HepG2 (cell line): ENCODE results near the gene AKR7A2. TPM values are rescaled to one million over a fixed set of nuclear protein-coding genes. Genes with fewer than 3 reads are reported as not detected.

Experiments used
- ARNT2 ChIP-seq: sonication (generic); formaldehyde crosslinking; IDR thresholded peaks from 2 replicates; pipeline ENCODE4 v1.8.0; 2022; ENCODE audit warnings: mild to moderate bottlenecking, low read depth, missing genetic modification reagents, moderate library complexity
- EP300 ChIP-seq, 3 experiments: sonication (generic) in 1 of 3; formaldehyde crosslinking in 1 of 3; IDR thresholded peaks; 2 replicates each; pipeline versions ENCODE4 v1.5.1 to v1.6.1; 2011 to 2020; ENCODE audit warnings: low read depth in 2 of 3, low read length in 2 of 3, borderline replicate concordance in 1 of 3, improper control_type of control experiment in 1 of 3, mild to moderate bottlenecking in 1 of 3, missing genetic modification reagents in 1 of 3, moderate library complexity in 1 of 3
- KMT2A ChIP-seq: sonication (generic); formaldehyde crosslinking; IDR thresholded peaks from 2 replicates; pipeline ENCODE4 v1.4.0; 2020; ENCODE audit warnings: missing genetic modification reagents
- MEIS1 ChIP-seq: sonication (generic); formaldehyde crosslinking; IDR thresholded peaks from 2 replicates; pipeline ENCODE4 v1.9.0; 2021; ENCODE audit warnings: mild to moderate bottlenecking, missing genetic modification reagents, moderate library complexity, borderline replicate concordance
- NR2F1 ChIP-seq, 2 experiments: fragments of 450-650 bp in 1 of 2; formaldehyde crosslinking in 1 of 2; IDR thresholded peaks; 2 replicates each; pipeline versions ENCODE4 v1.5.0 to v1.6.1; 2016 to 2020; ENCODE audit warnings: mild to moderate bottlenecking in 1 of 2, missing compliant biosample characterization in 1 of 2, missing genetic modification reagents in 1 of 2, moderate library complexity in 1 of 2
- PAX8 ChIP-seq: sonication (generic); formaldehyde crosslinking; IDR thresholded peaks from 2 replicates; pipeline ENCODE4 v1.8.0; 2022; ENCODE audit warnings: mild to moderate bottlenecking, missing genetic modification reagents, borderline replicate concordance
- RBM22 ChIP-seq: fragments of 200-400 bp; formaldehyde crosslinking; optimal IDR thresholded peaks from 2 replicates; pipeline ENCODE3; 2017; ENCODE audit warnings: mild to moderate bottlenecking, low read length, moderate library complexity
- RNF2 ChIP-seq: fragments of 450-650 bp; conservative IDR thresholded peaks from 2 replicates; pipeline ENCODE4 v1.6.1; 2016; ENCODE audit warnings: low read depth
- SRF ChIP-seq: IDR thresholded peaks from 2 replicates; pipeline ENCODE4 v1.6.1; 2011; ENCODE audit warnings: mild to moderate bottlenecking, low read depth, low read length, moderate library complexity
- ZFP90 ChIP-seq: sonication (generic); formaldehyde crosslinking; IDR thresholded peaks from 2 replicates; pipeline ENCODE4 v1.8.0; 2022; ENCODE audit warnings: missing genetic modification reagents, mild to moderate bottlenecking, inconsistent platforms, borderline replicate concordance
- ZIK1 ChIP-seq: sonication (generic); formaldehyde crosslinking; IDR thresholded peaks from 2 replicates; pipeline ENCODE4 v1.5.0; 2020; ENCODE audit warnings: mild to moderate bottlenecking, low read depth, missing genetic modification reagents, borderline replicate concordance
- ZNF274 ChIP-seq: sonication (generic); formaldehyde crosslinking; IDR thresholded peaks from 2 replicates; pipeline ENCODE4 v1.5.1; 2020; ENCODE audit warnings: mild to moderate bottlenecking, missing genetic modification reagents
- ZNF331 ChIP-seq: sonication (generic); formaldehyde crosslinking; IDR thresholded peaks from 2 replicates; pipeline ENCODE4 v1.4.0; 2020; ENCODE audit warnings: missing genetic modification reagents
- ZNF589 ChIP-seq: sonication (generic); formaldehyde crosslinking; conservative IDR thresholded peaks from 2 replicates; pipeline ENCODE4 v1.8.0; 2022; ENCODE audit warnings: mild to moderate bottlenecking, moderate library complexity, missing genetic modification reagents
- ZNF724P ChIP-seq: sonication (generic); formaldehyde crosslinking; IDR thresholded peaks from 2 replicates; pipeline ENCODE4 v1.8.0; 2022; ENCODE audit warnings: missing genetic modification reagents, borderline replicate concordance
- ZNF776 ChIP-seq: sonication (generic); formaldehyde crosslinking; IDR thresholded peaks from 2 replicates; pipeline ENCODE4 v1.4.0; 2020; ENCODE audit warnings: mild to moderate bottlenecking, missing genetic modification reagents
- polyA plus RNA-seq, 8 experiments: library from polyadenylated mRNA; depleted of rRNA in 3 of 8; stranded (reverse) in 7 of 8; unstranded in 1 of 8; fragments of >200 nt; fragmentation: Illumina TruSeq in 4 of 8; extraction: Trizol in 4 of 8; gene quantifications; 2 replicates each; pipeline versions ENCODE4 v1.2.1 to v1.2.3, GENCODE V29; 2011 to 2016; ENCODE audit warnings: low read depth in 4 of 8, missing spikeins in 1 of 8, mixed read lengths in 1 of 8; ENCODE audit not compliant: insufficient read depth in 1 of 8
- total RNA-seq, 5 experiments: library from RNA; depleted of rRNA; stranded (reverse); fragments of >200 nt; fragmentation: Illumina TruSeq; extraction: Trizol; gene quantifications; 2 replicates each; pipeline ENCODE4 v1.2.3, GENCODE V29; 2016; ENCODE audit warnings: low read depth in 1 of 5
- TF ChIP-seq, protein P1 (sequence below): sonication (generic); formaldehyde crosslinking; IDR thresholded peaks from 2 replicates; pipeline ENCODE4 v1.4.0; 2020; ENCODE audit warnings: missing genetic modification reagents
- TF ChIP-seq, protein P2 (sequence below): sonication (generic); formaldehyde crosslinking; IDR thresholded peaks from 2 replicates; pipeline ENCODE4 v1.5.0; 2020; ENCODE audit warnings: missing genetic modification reagents, mild to moderate bottlenecking, borderline replicate concordance
- TF ChIP-seq, protein P3 (sequence below): sonication (generic); formaldehyde crosslinking; IDR thresholded peaks from 2 replicates; pipeline ENCODE4 v1.4.0; 2020; ENCODE audit warnings: low read depth, mild to moderate bottlenecking, missing genetic modification reagents

Gene AKR7A2
- total and polyA plus RNA-seq, 2 of the 13 experiments (the other 11 are each of a cell fraction or from before 2014, with no cell fraction given) = 45.2 to 75.6 TPM

DNA sequence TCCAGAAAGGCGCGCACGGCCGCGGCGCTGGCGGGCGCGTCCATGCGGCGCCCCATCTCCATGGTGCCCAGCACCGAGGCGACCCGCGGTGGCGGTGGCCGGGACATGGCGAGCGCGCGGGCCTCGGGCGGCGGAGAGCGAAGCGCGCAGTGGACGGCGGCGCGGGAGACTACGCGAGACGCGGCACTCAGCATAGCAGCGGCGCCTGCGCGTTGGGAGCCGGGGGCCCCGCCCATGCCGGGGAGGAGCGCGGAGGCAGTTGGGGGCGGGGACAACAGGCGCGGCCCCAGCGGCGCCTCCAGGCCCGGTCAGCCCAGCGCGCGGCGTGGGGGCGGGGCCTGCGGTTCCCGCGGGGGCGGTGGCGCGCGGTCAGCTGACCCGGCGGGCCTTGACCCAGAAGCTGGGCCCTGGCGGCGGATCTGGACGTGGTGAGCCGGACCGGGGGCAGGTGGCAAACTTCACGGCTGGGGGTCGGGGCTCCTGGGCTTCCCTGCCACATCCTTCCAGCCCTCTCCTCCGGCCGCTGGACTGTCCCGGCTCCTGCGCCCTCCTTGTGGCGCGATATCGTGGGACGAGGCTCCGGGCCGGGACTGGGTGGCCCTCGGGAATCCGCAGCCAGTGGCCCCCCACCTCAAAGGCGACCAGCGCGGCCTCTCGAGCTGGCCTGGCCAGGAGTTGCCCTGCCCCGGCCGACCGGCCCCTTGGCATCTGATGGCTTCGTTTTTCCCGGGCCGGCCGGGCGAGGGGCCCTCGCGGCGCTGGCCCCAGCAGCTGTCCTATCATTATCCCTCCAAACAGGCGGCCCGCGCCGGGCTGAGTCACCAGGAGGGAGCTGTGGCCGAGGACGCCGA lies at the start of gene AKR7A2, which contains the start of gene SLC66A1 (continued):
- 0 out of 4 replicates have a peak, but pooled peaks of 1 of the 2 experiments have one; percentile 8 for TF ChIP-seq EP300 (IDR thresholded peaks at IDR 0.05; ENCODE audit: low read depth in 2 of 2, low read length in 2 of 2)
- no peak for TF ChIP-seq EP300 (CRISPR knock-in tag; IDR thresholded peaks at IDR 0.05; ENCODE audit: borderline replicate concordance)
- TF ChIP-seq ZNF724P = peak; percentile 78; the same call in 1 of the 2 replicates
- peak; percentile 95 for TF ChIP-seq ARNT2
- peak; percentile 88 for TF ChIP-seq ZNF776 (CRISPR knock-in tag)
- TF ChIP-seq, protein P1, sequence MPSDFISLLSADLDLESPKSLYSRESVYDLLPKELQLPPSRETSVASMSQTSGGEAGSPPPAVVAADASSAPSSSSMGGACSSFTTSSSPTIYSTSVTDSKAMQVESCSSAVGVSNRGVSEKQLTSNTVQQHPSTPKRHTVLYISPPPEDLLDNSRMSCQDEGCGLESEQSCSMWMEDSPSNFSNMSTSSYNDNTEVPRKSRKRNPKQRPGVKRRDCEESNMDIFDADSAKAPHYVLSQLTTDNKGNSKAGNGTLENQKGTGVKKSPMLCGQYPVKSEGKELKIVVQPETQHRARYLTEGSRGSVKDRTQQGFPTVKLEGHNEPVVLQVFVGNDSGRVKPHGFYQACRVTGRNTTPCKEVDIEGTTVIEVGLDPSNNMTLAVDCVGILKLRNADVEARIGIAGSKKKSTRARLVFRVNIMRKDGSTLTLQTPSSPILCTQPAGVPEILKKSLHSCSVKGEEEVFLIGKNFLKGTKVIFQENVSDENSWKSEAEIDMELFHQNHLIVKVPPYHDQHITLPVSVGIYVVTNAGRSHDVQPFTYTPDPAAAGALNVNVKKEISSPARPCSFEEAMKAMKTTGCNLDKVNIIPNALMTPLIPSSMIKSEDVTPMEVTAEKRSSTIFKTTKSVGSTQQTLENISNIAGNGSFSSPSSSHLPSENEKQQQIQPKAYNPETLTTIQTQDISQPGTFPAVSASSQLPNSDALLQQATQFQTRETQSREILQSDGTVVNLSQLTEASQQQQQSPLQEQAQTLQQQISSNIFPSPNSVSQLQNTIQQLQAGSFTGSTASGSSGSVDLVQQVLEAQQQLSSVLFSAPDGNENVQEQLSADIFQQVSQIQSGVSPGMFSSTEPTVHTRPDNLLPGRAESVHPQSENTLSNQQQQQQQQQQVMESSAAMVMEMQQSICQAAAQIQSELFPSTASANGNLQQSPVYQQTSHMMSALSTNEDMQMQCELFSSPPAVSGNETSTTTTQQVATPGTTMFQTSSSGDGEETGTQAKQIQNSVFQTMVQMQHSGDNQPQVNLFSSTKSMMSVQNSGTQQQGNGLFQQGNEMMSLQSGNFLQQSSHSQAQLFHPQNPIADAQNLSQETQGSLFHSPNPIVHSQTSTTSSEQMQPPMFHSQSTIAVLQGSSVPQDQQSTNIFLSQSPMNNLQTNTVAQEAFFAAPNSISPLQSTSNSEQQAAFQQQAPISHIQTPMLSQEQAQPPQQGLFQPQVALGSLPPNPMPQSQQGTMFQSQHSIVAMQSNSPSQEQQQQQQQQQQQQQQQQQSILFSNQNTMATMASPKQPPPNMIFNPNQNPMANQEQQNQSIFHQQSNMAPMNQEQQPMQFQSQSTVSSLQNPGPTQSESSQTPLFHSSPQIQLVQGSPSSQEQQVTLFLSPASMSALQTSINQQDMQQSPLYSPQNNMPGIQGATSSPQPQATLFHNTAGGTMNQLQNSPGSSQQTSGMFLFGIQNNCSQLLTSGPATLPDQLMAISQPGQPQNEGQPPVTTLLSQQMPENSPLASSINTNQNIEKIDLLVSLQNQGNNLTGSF (CRISPR knock-in tag) = peak; percentile 65; the same call in 1 of the 2 replicates
- 0 out of 2 replicates have a peak, but pooled peaks have one; percentile 30 for TF ChIP-seq ZFP90 (CRISPR knock-in tag)
- 0 out of 2 replicates have a peak, but pooled peaks have one; percentile 60 for TF ChIP-seq PAX8 (CRISPR knock-in tag)
- TF ChIP-seq KMT2A (CRISPR knock-in tag) = 0 out of 2 replicates have a peak, but pooled peaks have one; percentile 15
- TF ChIP-seq, protein P2, sequence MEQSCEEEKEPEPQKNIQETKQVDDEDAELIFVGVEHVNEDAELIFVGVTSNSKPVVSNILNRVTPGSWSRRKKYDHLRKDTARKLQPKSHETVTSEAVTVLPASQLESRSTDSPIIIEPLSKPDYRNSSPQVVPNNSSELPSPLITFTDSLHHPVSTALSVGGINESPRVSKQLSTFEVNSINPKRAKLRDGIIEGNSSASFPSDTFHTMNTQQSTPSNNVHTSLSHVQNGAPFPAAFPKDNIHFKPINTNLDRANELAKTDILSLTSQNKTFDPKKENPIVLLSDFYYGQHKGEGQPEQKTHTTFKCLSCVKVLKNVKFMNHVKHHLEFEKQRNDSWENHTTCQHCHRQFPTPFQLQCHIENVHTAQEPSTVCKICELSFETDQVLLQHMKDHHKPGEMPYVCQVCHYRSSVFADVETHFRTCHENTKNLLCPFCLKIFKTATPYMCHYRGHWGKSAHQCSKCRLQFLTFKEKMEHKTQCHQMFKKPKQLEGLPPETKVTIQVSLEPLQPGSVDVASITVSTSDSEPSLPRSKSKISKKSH (CRISPR knock-in tag) = peak; percentile 79; the same call in 1 of the 2 replicates
- peak; percentile 57 for TF ChIP-seq ZNF274 (CRISPR knock-in tag)
- TF ChIP-seq ZNF589 (CRISPR knock-in tag) = 0 out of 2 replicates have a peak, but pooled peaks have one; percentile 17
- TF ChIP-seq NR2F1 (CRISPR knock-in tag; IDR thresholded peaks at IDR 0.05) = 0 out of 4 replicates have a peak, but pooled peaks of 1 of the 2 experiments have one; percentile 52
- TF ChIP-seq, protein P3, sequence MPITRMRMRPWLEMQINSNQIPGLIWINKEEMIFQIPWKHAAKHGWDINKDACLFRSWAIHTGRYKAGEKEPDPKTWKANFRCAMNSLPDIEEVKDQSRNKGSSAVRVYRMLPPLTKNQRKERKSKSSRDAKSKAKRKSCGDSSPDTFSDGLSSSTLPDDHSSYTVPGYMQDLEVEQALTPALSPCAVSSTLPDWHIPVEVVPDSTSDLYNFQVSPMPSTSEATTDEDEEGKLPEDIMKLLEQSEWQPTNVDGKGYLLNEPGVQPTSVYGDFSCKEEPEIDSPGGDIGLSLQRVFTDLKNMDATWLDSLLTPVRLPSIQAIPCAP (CRISPR knock-in tag) = 0 out of 2 replicates have a peak, but pooled peaks have one; percentile 33
- TF ChIP-seq SRF = 0 out of 2 replicates have a peak, but pooled peaks have one; percentile 19
- 0 out of 2 replicates have a peak, but pooled peaks have one; percentile 8 for TF ChIP-seq ZNF331
- peak; percentile 85 for TF ChIP-seq ZIK1
- peak; percentile 69; the same call in 1 of the 2 replicates for TF ChIP-seq MEIS1 (CRISPR knock-in tag)
- TF ChIP-seq RNF2 = 0 out of 2 replicates have a peak, but pooled peaks have one; percentile 59
- no peak for TF ChIP-seq RBM22
